ENCODE data around the gene PCTP.

PCTP gene

DNA sequence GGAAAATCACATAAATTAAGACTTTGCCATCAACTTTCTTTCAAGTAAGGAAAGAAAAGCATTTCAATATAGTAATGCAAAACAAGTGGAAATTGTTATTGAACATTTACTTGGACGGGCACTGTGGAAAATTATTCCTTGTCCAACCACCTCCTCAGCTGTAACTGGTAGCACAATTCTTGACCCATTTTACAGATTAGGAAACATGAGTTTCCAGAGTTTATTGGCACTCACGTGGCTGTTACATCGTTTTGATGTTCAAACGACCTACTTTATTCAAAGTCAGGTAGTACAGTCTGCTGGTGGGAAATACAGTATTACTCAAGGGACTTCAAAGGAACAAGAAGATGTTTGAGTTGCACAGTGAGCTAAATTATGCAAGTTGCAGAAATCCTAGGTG, 866 bp upstream of the PCTP start:
- in situ Hi-C loops (cut with MboI; ENCODE audit: low sequenced_read_pairs): no loop called here

GRCh38 chr17:55751720-55752250, 934 bp downstream of the PCTP start:
- in situ Hi-C loops (cut with MboI; ENCODE audit: low sequenced_read_pairs): no loop called here

DNA sequence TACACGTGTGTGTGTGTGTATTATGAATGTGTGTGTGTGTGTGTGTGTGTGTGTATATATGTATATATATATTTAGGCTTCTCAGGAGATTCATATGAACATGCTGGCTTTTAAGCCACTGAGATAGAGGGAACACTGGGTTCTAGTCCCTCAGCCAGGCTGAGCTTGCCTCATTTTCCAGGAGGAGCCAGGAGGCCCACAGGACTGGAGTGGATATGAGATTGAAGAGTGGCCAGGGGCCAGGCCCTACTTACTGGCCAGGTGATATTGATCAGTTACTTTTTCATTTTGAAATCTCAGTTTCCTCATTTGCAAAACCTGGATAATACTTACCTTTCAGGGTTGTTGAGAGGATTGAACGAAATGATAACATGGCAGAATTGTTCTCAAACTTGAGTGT, 5.8 kb downstream of the PCTP start:
- in situ Hi-C loops (cut with MboI; ENCODE audit: low sequenced_read_pairs): no loop called here

DNA sequence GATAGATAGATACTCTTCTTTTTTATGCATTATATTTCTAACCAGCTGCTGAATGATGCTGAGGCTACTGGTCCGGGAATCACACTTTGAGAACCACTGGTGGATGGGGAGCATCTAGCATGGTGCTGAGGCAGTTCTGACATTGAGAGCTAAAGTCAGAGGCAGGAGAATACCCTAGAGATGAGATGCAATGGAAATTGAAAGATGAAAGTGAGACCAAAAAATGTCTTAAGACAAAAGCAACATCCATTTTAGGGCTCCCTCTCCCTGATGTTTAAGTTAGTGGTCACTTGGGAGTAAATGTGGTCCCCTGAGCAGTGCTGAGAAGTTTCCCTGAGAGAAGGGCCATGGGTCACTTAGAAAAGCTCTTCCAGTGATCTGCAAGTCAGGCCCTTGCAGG, 6.8 kb downstream of the PCTP start:
- in situ Hi-C loops (cut with MboI; ENCODE audit: low sequenced_read_pairs): no loop called here

GRCh38 chr17:55758171-55758570, 7.3 kb downstream of the PCTP start:
- in situ Hi-C loops (cut with MboI; ENCODE audit: low sequenced_read_pairs): no loop called here

DNA sequence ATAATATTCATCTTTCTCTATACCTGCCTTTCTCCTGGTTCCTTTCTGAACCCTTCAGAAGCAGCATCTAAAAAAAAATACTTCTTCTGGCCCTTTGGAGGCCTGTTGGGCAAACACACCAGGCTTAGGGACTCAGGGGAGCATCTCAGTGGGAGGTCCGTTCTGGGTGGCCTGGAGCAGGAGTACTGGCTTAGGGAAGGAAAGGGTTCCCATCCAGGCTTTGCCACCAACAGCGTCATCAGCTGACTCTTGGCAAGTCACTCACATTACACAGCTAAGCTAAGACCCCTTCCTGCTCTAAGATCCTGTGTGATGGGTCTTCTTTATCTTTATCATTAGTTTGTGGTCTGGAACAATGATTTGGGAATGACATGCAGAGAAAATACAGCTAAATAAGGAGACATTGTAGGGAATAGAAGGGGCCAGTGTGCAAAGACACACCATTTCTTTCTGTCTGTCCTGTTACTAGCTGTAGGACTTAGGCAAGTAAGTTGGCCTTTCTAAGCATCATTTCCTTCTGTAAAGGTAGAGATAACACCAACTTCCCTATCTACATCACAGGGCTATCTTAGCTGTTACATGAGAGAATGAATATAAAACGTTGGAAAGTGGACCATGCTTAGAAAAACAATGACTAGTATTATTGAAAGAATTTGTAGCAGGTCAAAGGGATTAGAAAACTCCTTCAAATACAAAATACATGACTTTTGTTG, 9.9 kb downstream of the PCTP start:
- in situ Hi-C loops (cut with MboI; ENCODE audit: low sequenced_read_pairs): loop anchor here (10.0 kb wide), 1 partner anchor 236 kb away; no protein-coding TSS in a partner anchor

GRCh38 chr17:55762086-55762858, 11.4 kb downstream of the PCTP start:
- in situ Hi-C loops (cut with MboI; ENCODE audit: low sequenced_read_pairs): loop anchor here (10.0 kb wide), 1 partner anchor 237 kb away; no protein-coding TSS in a partner anchor

- in situ Hi-C loops (cut with MboI; ENCODE audit: low sequenced_read_pairs): loop anchor here (10.0 kb wide), 1 partner anchor 239 kb away; no protein-coding TSS in a partner anchor
These were observed 13.0 kb downstream of the PCTP start for GRCh38 chr17:55763856-55764255.

- in situ Hi-C loops (cut with MboI; ENCODE audit: low sequenced_read_pairs): loop anchor here (10.0 kb wide), 1 partner anchor 240 kb away; no protein-coding TSS in a partner anchor
These were observed 13.8 kb downstream of the PCTP start for GRCh38 chr17:55764610-55765009.

DNA sequence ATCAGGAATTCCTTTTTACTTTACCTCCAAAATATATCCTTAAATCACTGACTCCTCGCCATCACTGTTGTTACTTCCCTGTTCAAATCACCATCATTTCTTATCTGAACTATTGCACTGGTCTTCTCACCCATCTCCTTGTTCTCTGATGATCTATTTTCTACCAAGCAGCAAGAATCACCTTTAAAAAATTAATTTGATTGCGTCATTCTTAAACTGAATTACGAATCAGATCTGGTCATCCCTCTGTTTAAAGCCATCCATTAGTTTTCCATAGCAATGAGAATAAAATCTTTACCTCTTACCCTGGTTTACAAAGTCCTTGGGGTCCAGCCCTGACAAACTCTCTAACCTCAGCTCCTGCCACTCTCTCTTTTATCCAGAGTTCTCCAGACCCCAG, 14.6 kb downstream of the PCTP start:
- in situ Hi-C loops (cut with MboI; ENCODE audit: low sequenced_read_pairs): loop anchor here (10.0 kb wide), 1 partner anchor 241 kb away; no protein-coding TSS in a partner anchor

- in situ Hi-C loops (cut with MboI; ENCODE audit: low sequenced_read_pairs): loop anchor here (10.0 kb wide), 1 partner anchor 244 kb away; no protein-coding TSS in a partner anchor
These were observed 18.2 kb downstream of the PCTP start for GRCh38 chr17:55768936-55769624.

DNA sequence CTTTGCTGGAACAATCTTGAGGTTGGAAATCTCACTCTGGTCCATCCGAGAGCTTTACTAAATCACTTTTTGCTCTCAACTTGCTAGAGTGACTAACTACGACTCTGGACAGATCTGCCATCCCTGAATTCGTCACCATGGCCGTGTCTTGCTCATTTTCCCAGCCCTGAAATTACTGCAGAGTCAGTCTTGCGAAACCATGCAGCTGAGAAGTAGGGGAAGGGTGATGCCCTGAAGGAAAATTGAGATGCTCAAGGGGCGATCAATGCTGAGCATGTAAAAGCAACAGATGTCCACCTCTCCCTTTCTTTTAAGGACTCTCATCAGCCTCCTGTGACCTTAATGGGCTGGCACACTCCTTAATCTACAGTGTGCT, 18.8 kb downstream of the PCTP start:
- in situ Hi-C loops (cut with MboI; ENCODE audit: low sequenced_read_pairs): loop anchor here (10.0 kb wide), 1 partner anchor 245 kb away; no protein-coding TSS in a partner anchor

DNA sequence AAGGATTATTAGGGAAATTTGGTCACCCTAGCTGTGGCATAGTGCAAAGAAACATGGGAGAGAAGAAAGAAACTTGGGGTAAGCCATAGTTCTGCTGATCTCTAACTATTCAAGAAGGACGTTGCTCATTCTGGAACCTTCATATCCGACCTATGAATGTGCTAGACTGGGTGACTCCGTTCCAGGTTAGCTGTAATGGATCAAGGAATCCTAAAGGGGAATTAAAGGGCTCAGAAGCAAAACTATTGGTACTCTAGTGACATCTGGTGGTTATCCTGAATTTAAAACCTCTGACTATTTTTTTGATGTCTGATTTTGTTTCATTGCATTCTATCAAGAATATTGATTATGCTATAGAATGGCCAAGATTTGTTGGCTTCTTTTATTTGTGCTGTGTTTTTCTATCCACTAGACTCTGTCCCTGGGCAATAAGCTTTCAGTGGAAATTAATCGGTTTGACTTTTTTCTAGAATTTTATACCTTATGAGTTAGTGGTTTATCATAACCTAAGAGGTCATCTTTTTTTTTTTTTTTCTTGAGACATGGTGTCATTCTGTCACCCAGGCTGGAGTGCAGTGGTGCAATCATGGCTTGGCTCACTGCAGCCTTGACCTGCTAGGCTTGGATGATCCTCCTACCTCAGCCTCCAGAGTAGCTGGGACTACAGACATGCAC, 19.5 kb downstream of the PCTP start:
- in situ Hi-C loops (cut with MboI; ENCODE audit: low sequenced_read_pairs): no loop called here

DNA sequence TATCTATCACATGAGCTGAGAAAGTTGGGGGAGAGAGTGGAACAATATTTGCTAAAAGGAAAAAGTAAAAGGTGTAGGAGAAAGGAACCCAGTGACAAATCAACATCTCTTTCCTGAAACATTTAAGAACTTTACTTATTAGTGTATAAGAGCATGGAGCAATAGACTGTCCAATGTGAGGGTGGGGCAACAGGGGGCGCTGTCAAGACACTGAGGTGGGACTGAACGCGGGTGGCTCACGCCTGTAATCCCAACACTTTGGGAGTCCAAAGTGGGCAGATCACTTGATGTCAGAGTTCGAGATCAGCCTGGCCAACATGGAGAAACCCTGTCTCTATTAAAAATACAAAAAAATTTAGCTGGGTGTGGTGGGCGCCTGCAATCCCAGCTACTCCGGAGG, 21.2 kb downstream of the PCTP start:
- in situ Hi-C loops (cut with MboI; ENCODE audit: low sequenced_read_pairs): no loop called here

DNA sequence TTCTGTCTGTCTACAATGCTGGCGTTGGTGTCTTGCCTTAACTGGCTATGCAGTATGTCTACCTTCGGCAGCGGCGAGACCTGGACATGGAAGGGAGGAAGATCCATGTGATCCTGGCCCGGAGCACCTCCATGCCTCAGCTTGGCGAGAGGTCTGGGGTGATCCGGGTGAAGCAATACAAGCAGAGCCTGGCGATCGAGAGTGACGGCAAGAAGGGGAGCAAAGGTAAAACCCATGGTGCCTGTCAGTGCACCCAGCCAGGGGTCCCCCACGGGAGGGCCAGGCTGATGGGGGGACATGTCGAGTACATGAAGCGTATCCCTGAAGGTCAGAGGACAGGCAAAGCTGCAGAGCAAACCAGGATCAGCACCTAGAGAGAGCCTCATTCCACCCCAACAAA, 22.8 kb downstream of the PCTP start:
- in situ Hi-C loops (cut with MboI; ENCODE audit: low sequenced_read_pairs): no loop called here

- in situ Hi-C loops (cut with MboI; ENCODE audit: low sequenced_read_pairs): no loop called here
These were observed 24.0 kb downstream of the PCTP start for GRCh38 chr17:55774846-55775271.

DNA sequence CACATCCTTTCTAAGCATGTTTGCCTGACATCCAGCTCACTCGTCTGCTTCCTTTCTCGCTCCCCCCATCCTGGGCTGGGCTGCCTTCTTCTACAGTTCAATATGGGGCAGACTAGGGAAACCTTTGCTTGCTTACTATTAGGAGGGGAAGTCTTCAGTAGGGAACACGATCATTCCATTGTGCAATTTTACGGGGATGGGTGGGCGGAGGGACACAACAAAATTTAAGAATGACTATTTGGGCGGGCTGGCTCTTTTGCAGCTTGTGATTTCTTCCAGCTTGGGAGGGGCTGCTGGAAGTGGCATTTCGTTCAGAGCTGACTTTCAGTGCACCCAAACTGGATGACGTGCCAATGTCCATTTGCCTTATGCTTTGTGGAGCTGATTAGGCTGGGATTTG, 25.4 kb downstream of the PCTP start:
- in situ Hi-C loops (cut with MboI; ENCODE audit: low sequenced_read_pairs): no loop called here

GRCh38 chr17:55777471-55777971, 26.7 kb downstream of the PCTP start:
- in situ Hi-C loops (cut with MboI; ENCODE audit: low sequenced_read_pairs): no loop called here

DNA sequence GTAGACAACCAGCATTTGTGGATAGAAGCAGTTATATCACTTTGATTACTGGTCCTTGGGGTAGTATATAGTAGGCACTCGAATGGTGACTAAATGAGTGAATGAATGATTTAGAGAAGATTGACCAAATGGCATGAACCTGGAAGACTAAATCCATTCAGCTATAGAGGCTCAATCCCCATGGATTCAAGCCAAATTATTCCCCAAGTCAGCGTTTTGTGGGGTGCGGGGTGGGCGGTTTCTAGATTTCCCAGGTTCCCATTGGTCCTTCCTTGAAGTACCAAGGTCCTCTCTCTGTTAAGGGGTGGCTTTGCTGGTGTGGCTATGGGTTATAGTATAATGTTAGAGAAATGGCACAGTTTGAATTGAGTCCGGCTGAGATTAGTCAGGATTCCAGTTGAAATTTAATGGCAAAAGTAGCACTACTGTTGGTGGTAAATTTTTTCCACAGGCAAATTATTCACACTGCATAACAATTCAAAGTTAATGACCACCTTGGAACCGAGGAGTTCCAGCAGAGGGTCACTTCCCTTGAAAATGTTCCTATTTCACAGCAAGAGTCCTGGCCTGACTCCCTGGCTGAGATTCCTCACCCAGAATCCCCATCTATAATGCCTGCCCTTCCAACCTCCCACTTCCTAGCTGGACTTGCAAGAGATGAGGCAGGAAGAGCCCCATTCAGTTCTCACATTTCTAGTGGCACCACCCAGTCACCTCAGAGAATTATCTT, 27.7 kb downstream of the PCTP start:
- in situ Hi-C loops (cut with MboI; ENCODE audit: low sequenced_read_pairs): no loop called here

Measured in HL-60/S4 treated with retinoic acid at 250 ng/mL for 4 days and 3 days (cell line).